Right cardiac atrium (tissue), 5 donors: Measurements from ENCODE around the gene KL. TPM values are rescaled to one million over a fixed set of nuclear protein-coding genes. Genes with fewer than 3 reads are reported as not detected.
A peak's percentile ranks its signal among the peaks of the same experiment; 100 is the strongest.

Source experiments
- ATAC-seq, 2 donors: fragments of 200-7000 bp; cut with Tn5 transposase; one replicate each; pipeline versions ENCODE4 v1.8.0 to v1.9.1; 2020; ENCODE audit warnings: moderate library complexity in 2 of 2, mild to moderate bottlenecking in 1 of 2
- DNase-seq, 3 donors: peaks; one replicate each; pipeline ENCODE4 v3.0.0-alpha.2; 2020
- H3K27ac ChIP-seq: one replicate; pipeline ENCODE4 v1.5.1; 2013; ENCODE audit warnings: mild to moderate bottlenecking, low read length, control low read depth, moderate library complexity
- H3K27me3 ChIP-seq: one replicate; pipeline ENCODE4 v1.6.1; 2013; ENCODE audit not compliant: control insufficient read depth, insufficient read depth
- H3K4me1 ChIP-seq: one replicate; pipeline ENCODE4 v1.6.1; 2013; ENCODE audit warnings: low read length; ENCODE audit not compliant: control insufficient read depth, insufficient read depth
- H3K4me3 ChIP-seq: one replicate; pipeline ENCODE4 v1.5.1; 2013; ENCODE audit warnings: low read length, control low read depth
- H3K9me3 ChIP-seq: one replicate; pipeline ENCODE4 v1.6.1; 2013; ENCODE audit warnings: low read length; ENCODE audit not compliant: control insufficient read depth
- WGBS: extraction: QIAGEN DNeasy Blood & Tissue Kit; methylation state at CpG from one replicate; pipeline ENCODE4 v1.1.7; 2013; 5-methylcytosine and 5-hydroxymethylcytosine counted together
- intact Hi-C, 4 donors: fragments of 100-400 bp; cut with DNase I; formaldehyde crosslinking; loops; one replicate each; pipeline versions ENCODE4 v1.11.0 to v1.14.0; 2022 to 2023
- polyA plus RNA-seq: library from polyadenylated mRNA; stranded (reverse); fragments of 200-250 nt; gene quantifications from one replicate; pipeline ENCODE4 v1.2.3, GENCODE V29; 2013
- total RNA-seq, 4 donors: library from RNA; stranded (reverse); fragmentation: NEBNext Ultra II Directional; extraction: Animal tissue kit (Norgen Biotek cat#: 25700); gene quantifications; one replicate each; pipeline ENCODE4 v1.2.1, GENCODE V29; 2021
- donor health status: healthy with polysubstance abuse.
- donor health status: DM: no; HTN: yes; CAD: no.
- donor health status: DM: no; HTN: no; CAD: no.
- donor health status: DM: no; HTN: yes; CAD: no; lungs with severe emphysema.
- donor health status: DM: yes; HTN: yes; CAD: no.

Gene KL
- total and polyA plus RNA-seq, 5 donors = 0.95 to 2.7 (median 1.9) TPM

- H3K9me3 ChIP-seq = no peaks in the 10 kb centered on the region
- ATAC-seq = no peak
- no peaks in the 10 kb centered on the region for H3K27me3 ChIP-seq
- H3K27ac ChIP-seq = no peak overlapping the region
- WGBS = 96% methylated on average over 2 of the region's 2 CpGs
- no peak for DNase-seq
- H3K4me1 ChIP-seq = no peaks in the 10 kb centered on the region
- intact Hi-C loops = no loop called here
- H3K4me3 ChIP-seq = no peak overlapping the region
These were observed 2.7 kb downstream of the KL start for GRCh38 chr13:33018886-33019285.

GRCh38 chr13:33022986-33023385 is 6.8 kb downstream of the KL start:
- ATAC-seq (no peak), DNase-seq (no peak)
- no peaks in the 10 kb centered on the region for H3K9me3 ChIP-seq
- H3K27me3 ChIP-seq = no peaks in the 10 kb centered on the region
- no peak overlapping the region for H3K27ac ChIP-seq
- no peak overlapping the region for H3K4me3 ChIP-seq
- intact Hi-C loops = no loop called here
- H3K4me1 ChIP-seq = peaks cover 2% of the 10 kb centered on the region
- 92% methylated on average over 2 of the region's 2 CpGs for WGBS

GRCh38 chr13:33025220-33025744 is 9.1 kb downstream of the KL start:
- 71% methylated on average over 4 of the region's 4 CpGs for WGBS
- ATAC-seq = no peak

GRCh38 chr13:33026489-33027152 is 10.4 kb downstream of the KL start:
- Histone ChIP-seq H3K9me3 (no peaks in the 10 kb centered on the region), H3K27me3 (no peaks in the 10 kb centered on the region), H3K27ac (no peak overlapping the region), H3K4me1 (peaks cover 2% of the 10 kb centered on the region), H3K4me3 (no peak overlapping the region)
- intact Hi-C loops = no loop called here
- DNase-seq = peak in 2 of 3 donors; percentile 59 to 72
- ATAC-seq = peak; percentile 72 to 80
- WGBS = 75% methylated on average over 9 of the region's 9 CpGs

More at GRCh38 chr13:33025220-33025744, 9.1 kb downstream of the KL start:
- no peaks in the 10 kb centered on the region for H3K9me3 ChIP-seq
- H3K4me1 ChIP-seq = peaks cover 2% of the 10 kb centered on the region
- H3K27ac ChIP-seq = no peak overlapping the region
- no peaks in the 10 kb centered on the region for H3K27me3 ChIP-seq
- DNase-seq = no peak
- intact Hi-C loops = no loop called here
- no peak overlapping the region for H3K4me3 ChIP-seq

- 37% methylated on average over 2 of the region's 2 CpGs for WGBS
- Histone ChIP-seq H3K27me3 (no peaks in the 10 kb centered on the region), H3K4me3 (no peak overlapping the region), H3K27ac (no peak overlapping the region), H3K9me3 (no peaks in the 10 kb centered on the region), H3K4me1 (peaks cover 2% of the 10 kb centered on the region)
- ATAC-seq = no peak
- intact Hi-C loops = no loop called here
- DNase-seq = no peak
These were observed 12.4 kb downstream of the KL start for GRCh38 chr13:33028620-33029019.

GRCh38 chr13:33031277-33031676 is 15.1 kb downstream of the KL start:
- ATAC-seq (no peak), DNase-seq (no peak)
- intact Hi-C loops = no loop called here
- no peaks in the 10 kb centered on the region for H3K27me3 ChIP-seq
- H3K4me3 ChIP-seq = no peak overlapping the region
- H3K4me1 ChIP-seq = peaks cover 2% of the 10 kb centered on the region
- no peak overlapping the region for H3K27ac ChIP-seq
- no peaks in the 10 kb centered on the region for H3K9me3 ChIP-seq
- 94% methylated on average over 4 of the region's 4 CpGs for WGBS

GRCh38 chr13:33032037-33032625 is 15.9 kb downstream of the KL start:
- Histone ChIP-seq H3K4me3 (no peak overlapping the region), H3K27me3 (no peaks in the 10 kb centered on the region), H3K4me1 (no peaks in the 10 kb centered on the region), H3K27ac (no peak overlapping the region), H3K9me3 (no peaks in the 10 kb centered on the region)
- peak in 1 of 3 donors; percentile 54 for DNase-seq
- WGBS = 81% methylated on average over 12 of the region's 12 CpGs
- intact Hi-C loops = no loop called here
- ATAC-seq = peak in 1 of 2 donors; percentile 28

- Histone ChIP-seq H3K4me1 (no peaks in the 10 kb centered on the region), H3K9me3 (no peaks in the 10 kb centered on the region), H3K27me3 (no peaks in the 10 kb centered on the region), H3K27ac (no peak overlapping the region), H3K4me3 (no peak overlapping the region)
- WGBS = 64% methylated on average over 14 of the region's 14 CpGs
- intact Hi-C loops = no loop called here
- DNase-seq = no peak
- peak in 1 of 2 donors; percentile 41 for ATAC-seq
These were observed 17.0 kb downstream of the KL start for GRCh38 chr13:33033051-33033812.

GRCh38 chr13:33033986-33034385 is 17.8 kb downstream of the KL start:
- H3K27me3 ChIP-seq = no peaks in the 10 kb centered on the region
- intact Hi-C loops = no loop called here
- ATAC-seq = no peak

GRCh38 chr13:33034882-33035520 is 18.8 kb downstream of the KL start:
- no peaks in the 10 kb centered on the region for H3K9me3 ChIP-seq
- no peak for DNase-seq
- no peaks in the 10 kb centered on the region for H3K27me3 ChIP-seq
- no peak overlapping the region for H3K27ac ChIP-seq
- 89% methylated on average over 5 of the region's 5 CpGs for WGBS
- no peak for ATAC-seq
- H3K4me3 ChIP-seq = no peak overlapping the region
- no peaks in the 10 kb centered on the region for H3K4me1 ChIP-seq
- intact Hi-C loops = no loop called here

More at GRCh38 chr13:33033986-33034385, 17.8 kb downstream of the KL start:
- no peak overlapping the region for H3K27ac ChIP-seq
- no peaks in the 10 kb centered on the region for H3K4me1 ChIP-seq
- H3K9me3 ChIP-seq = no peaks in the 10 kb centered on the region
- no peak overlapping the region for H3K4me3 ChIP-seq
- DNase-seq = no peak

GRCh38 chr13:33037673-33038072 is 21.4 kb downstream of the KL start:
- Histone ChIP-seq H3K4me3 (no peak overlapping the region), H3K27me3 (no peaks in the 10 kb centered on the region), H3K27ac (no peak overlapping the region), H3K4me1 (no peaks in the 10 kb centered on the region), H3K9me3 (no peaks in the 10 kb centered on the region)
- DNase-seq = no peak
- 94% methylated on average over 1 of the region's 1 CpG for WGBS
- intact Hi-C loops = no loop called here
- no peak for ATAC-seq
